Stimulated activated naive CD8-positive, alpha-beta T cell treated with anti-CD3 and anti-CD28 coated beads, Interleukin-15, amount 100 ng/mL, for 72 hours (primary cell): ENCODE data around the gene SLC17A9.
A peak's percentile ranks its signal among the peaks of the same experiment; 100 is the strongest.
"Not testable (repeated sequence)": the region's sequence is repeated elsewhere in the genome, so short reads cannot be mapped to it uniquely, and the experiment has no call there.

Experiments
- ATAC-seq: fragments of 150-1000 bp; cut with Tn5 transposase; 2 replicates; pipeline ENCODE4 v1.10.0; 2021; ENCODE audit warnings: mild to moderate bottlenecking, moderate library complexity
- DNase-seq, 2 donors: peaks; one replicate each; pipeline ENCODE4 v3.0.0; 2021 to 2022
- H3K27ac Mint-ChIP-seq, 2 donors: one replicate each; pipeline ENCODE4 v1.8.0; 2022; ENCODE audit warnings: mild to moderate bottlenecking in 2 of 2, mixed read lengths in 2 of 2, moderate library complexity in 2 of 2
- H3K27me3 Mint-ChIP-seq: one replicate; pipeline ENCODE4 v1.8.0; 2022; ENCODE audit warnings: mixed read lengths
- H3K4me1 Mint-ChIP-seq: one replicate; pipeline ENCODE4 v1.8.0; 2022; ENCODE audit warnings: mild to moderate bottlenecking, mixed read lengths
- H3K4me3 Mint-ChIP-seq, 2 donors: one replicate each; pipeline ENCODE4 v1.8.0; 2022; ENCODE audit warnings: mild to moderate bottlenecking in 2 of 2, mixed read lengths in 2 of 2, moderate library complexity in 1 of 2
- H3K9me3 Mint-ChIP-seq, 2 donors: one replicate each; pipeline ENCODE4 v1.8.0; 2022; ENCODE audit warnings: mixed read lengths in 2 of 2

Gene SLC17A9

GRCh38 chr20:62955519-62956386 lies 3.2 kb downstream of the SLC17A9 start:
- Mint-ChIP-seq H3K4me3 (no peak overlapping the region), H3K27me3 (no peaks in the 10 kb centered on the region), H3K9me3 (no peaks in the 10 kb centered on the region), H3K27ac (peak overlapping the region in 1 of 2 donors; percentile 19), H3K4me1 (peaks cover 88% of the 10 kb centered on the region)
- ATAC-seq (no peak), DNase-seq (no peak)

- no peak overlapping the region for H3K4me3 Mint-ChIP-seq
- no peak for DNase-seq
- peaks cover 83% of the 10 kb centered on the region for H3K4me1 Mint-ChIP-seq
- peak overlapping the region; percentile 61 to 74 for H3K27ac Mint-ChIP-seq
- ATAC-seq = no peak
- H3K9me3 Mint-ChIP-seq = no peaks in the 10 kb centered on the region
- no peaks in the 10 kb centered on the region for H3K27me3 Mint-ChIP-seq
These were observed 4.1 kb downstream of the SLC17A9 start for GRCh38 chr20:62956387-62957135.

GRCh38 chr20:62957136-62958117 lies 4.9 kb downstream of the SLC17A9 start:
- Mint-ChIP-seq H3K9me3 (no peaks in the 10 kb centered on the region), H3K27me3 (no peaks in the 10 kb centered on the region), H3K27ac (peak overlapping the region in 1 of 2 donors; percentile 61), H3K4me1 (peaks cover 74% of the 10 kb centered on the region), H3K4me3 (no peak overlapping the region)
- DNase-seq = no peak
- no peak for ATAC-seq

GRCh38 chr20:62958388-62959100 lies 6.0 kb downstream of the SLC17A9 start:
- ATAC-seq (no peak), DNase-seq (no peak)
- H3K4me1 Mint-ChIP-seq = peaks cover 66% of the 10 kb centered on the region
- H3K9me3 Mint-ChIP-seq = no peaks in the 10 kb centered on the region
- H3K27me3 Mint-ChIP-seq = no peaks in the 10 kb centered on the region
- no peak overlapping the region for H3K27ac Mint-ChIP-seq
- H3K4me3 Mint-ChIP-seq = peak overlapping the region in 1 of 2 donors; percentile 41

- no peak for DNase-seq
- H3K9me3 Mint-ChIP-seq = no peaks in the 10 kb centered on the region
- peak overlapping the region in 1 of 2 donors; percentile 31 for H3K4me3 Mint-ChIP-seq
- H3K27me3 Mint-ChIP-seq = no peaks in the 10 kb centered on the region
- peaks cover 58% of the 10 kb centered on the region for H3K4me1 Mint-ChIP-seq
- ATAC-seq = peak; percentile 41
- no peak overlapping the region for H3K27ac Mint-ChIP-seq
These were observed 6.8 kb downstream of the SLC17A9 start for GRCh38 chr20:62959101-62959971.

- DNase-seq = no peak
- Mint-ChIP-seq H3K27me3 (no peaks in the 10 kb centered on the region), H3K27ac (no peak overlapping the region), H3K9me3 (no peaks in the 10 kb centered on the region), H3K4me3 (no peak overlapping the region), H3K4me1 (peaks cover 51% of the 10 kb centered on the region)
- ATAC-seq = no peak
These were observed 7.5 kb downstream of the SLC17A9 start for GRCh38 chr20:62959998-62960436.

GRCh38 chr20:62960446-62961309 lies 8.2 kb downstream of the SLC17A9 start:
- not testable (repeated sequence) for DNase-seq, H3K4me3 Mint-ChIP-seq, H3K27me3 Mint-ChIP-seq, ATAC-seq, H3K9me3 Mint-ChIP-seq
- Mint-ChIP-seq H3K27ac (peak overlapping the region in 1 of 2 donors; percentile 54), H3K4me1 (peaks cover 49% of the 10 kb centered on the region)

- peaks cover 43% of the 10 kb centered on the region for H3K4me1 Mint-ChIP-seq
- H3K9me3 Mint-ChIP-seq = no peaks in the 10 kb centered on the region
- ATAC-seq = no peak
- DNase-seq = no peak
- no peak overlapping the region for H3K4me3 Mint-ChIP-seq
- no peaks in the 10 kb centered on the region for H3K27me3 Mint-ChIP-seq
- no peak overlapping the region for H3K27ac Mint-ChIP-seq
These were observed 8.8 kb downstream of the SLC17A9 start for GRCh38 chr20:62961310-62961783.

- Mint-ChIP-seq H3K4me3 (no peak overlapping the region), H3K27ac (no peak overlapping the region), H3K27me3 (no peaks in the 10 kb centered on the region), H3K4me1 (peaks cover 39% of the 10 kb centered on the region), H3K9me3 (no peaks in the 10 kb centered on the region)
- no peak for DNase-seq
- no peak for ATAC-seq
These were observed 9.3 kb downstream of the SLC17A9 start for GRCh38 chr20:62961799-62962198.

- Mint-ChIP-seq H3K27me3 (no peaks in the 10 kb centered on the region), H3K27ac (peak overlapping the region in 1 of 2 donors; percentile 63), H3K9me3 (no peaks in the 10 kb centered on the region), H3K4me3 (no peak overlapping the region), H3K4me1 (peaks cover 33% of the 10 kb centered on the region)
- ATAC-seq (no peak), DNase-seq (no peak)
These were observed 9.8 kb downstream of the SLC17A9 start for GRCh38 chr20:62962221-62962879.

- H3K4me1 Mint-ChIP-seq = peaks cover 26% of the 10 kb centered on the region
- ATAC-seq (no peak), DNase-seq (no peak)
- H3K27me3 Mint-ChIP-seq = no peaks in the 10 kb centered on the region
- H3K9me3 Mint-ChIP-seq = no peaks in the 10 kb centered on the region
- H3K27ac Mint-ChIP-seq = no peak overlapping the region
- H3K4me3 Mint-ChIP-seq = no peak overlapping the region
These were observed 10.5 kb downstream of the SLC17A9 start for GRCh38 chr20:62962891-62963613.
